ENCODE results near the gene PCDHGB5. TPM values are rescaled to one million over a fixed set of nuclear protein-coding genes. Genes with fewer than 3 reads are reported as not detected.

The PCDHGB5 gene
- polyA plus RNA-seq, 1 experiment: 12.5 TPM

DNA sequence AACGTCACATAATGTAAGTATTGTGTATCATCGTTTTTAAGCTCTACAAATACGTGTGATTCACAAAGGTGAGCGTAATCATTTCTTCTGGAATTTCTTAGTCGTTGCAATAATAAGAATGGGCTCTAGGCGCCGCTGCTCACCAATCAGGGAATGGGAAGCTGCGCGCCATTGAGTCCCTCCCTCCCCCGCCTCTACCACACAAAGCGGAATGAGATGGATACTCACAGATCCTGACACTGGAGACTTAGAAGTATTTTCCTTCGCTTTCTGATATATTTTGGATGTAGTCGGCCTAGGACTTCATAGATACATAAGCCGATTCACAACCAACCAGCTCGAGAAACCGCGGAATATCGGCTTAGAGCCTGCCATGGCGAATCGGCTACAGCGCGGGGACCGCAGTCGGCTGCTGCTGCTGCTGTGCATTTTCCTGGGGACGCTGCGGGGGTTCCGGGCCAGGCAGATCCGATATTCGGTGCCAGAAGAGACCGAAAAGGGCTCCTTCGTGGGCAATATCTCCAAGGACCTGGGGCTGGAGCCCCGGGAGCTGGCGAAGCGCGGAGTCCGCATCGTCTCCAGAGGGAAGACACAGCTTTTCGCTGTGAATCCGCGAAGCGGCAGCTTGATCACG is 23.2 kb downstream of the PCDHGB5 start, which contains the start of gene PCDHGA11:
Gene PCDHGA11 (plus strand): TSS at position 197 of the 634 bp plus-strand sequence. CDS start 177 bp downstream, at position 374.
- H3K4me3 ChIP-seq (ENCODE audit: low read depth, low read length): peak within 1 kb of the TSS; percentile 50
- TF ChIP-seq, protein P1, sequence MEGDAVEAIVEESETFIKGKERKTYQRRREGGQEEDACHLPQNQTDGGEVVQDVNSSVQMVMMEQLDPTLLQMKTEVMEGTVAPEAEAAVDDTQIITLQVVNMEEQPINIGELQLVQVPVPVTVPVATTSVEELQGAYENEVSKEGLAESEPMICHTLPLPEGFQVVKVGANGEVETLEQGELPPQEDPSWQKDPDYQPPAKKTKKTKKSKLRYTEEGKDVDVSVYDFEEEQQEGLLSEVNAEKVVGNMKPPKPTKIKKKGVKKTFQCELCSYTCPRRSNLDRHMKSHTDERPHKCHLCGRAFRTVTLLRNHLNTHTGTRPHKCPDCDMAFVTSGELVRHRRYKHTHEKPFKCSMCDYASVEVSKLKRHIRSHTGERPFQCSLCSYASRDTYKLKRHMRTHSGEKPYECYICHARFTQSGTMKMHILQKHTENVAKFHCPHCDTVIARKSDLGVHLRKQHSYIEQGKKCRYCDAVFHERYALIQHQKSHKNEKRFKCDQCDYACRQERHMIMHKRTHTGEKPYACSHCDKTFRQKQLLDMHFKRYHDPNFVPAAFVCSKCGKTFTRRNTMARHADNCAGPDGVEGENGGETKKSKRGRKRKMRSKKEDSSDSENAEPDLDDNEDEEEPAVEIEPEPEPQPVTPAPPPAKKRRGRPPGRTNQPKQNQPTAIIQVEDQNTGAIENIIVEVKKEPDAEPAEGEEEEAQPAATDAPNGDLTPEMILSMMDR (IDR thresholded peaks at IDR 0.05; ENCODE audit: low read depth, low read length): peak; percentile 54
- peaks cover 60% of the 10 kb centered on the region for H3K9me3 ChIP-seq (ENCODE audit: control insufficient read depth, insufficient read depth, low read length)
- ChIA-PET CTCF (interaction anchor here (0.7 to 7.6 kb wide), 13 partner anchors 9 to 146 kb away, joined by 3 to 106 read pairs (median 5); partner anchors contain the start of genes PCDHGA10, PCDHGA12, PCDHGB3 and PCDHGC3), POLR2A (interaction anchor here (1.0 kb wide), 1 partner anchor 54 kb away, joined by 4 read pairs; no protein-coding TSS in a partner anchor)
- no peaks in the 10 kb centered on the region for H3K27me3 ChIP-seq (ENCODE audit: control insufficient read depth, insufficient read depth, low read length)
- H3K27ac ChIP-seq (ENCODE audit: low read depth, low read length): peak within 1 kb of the TSS; percentile 39
- no peak for DNase-seq (ENCODE audit: low read depth, low spot score)

- no peak for DNase-seq (ENCODE audit: low read depth, low spot score)
- TF ChIP-seq, protein P1 (IDR thresholded peaks at IDR 0.05; ENCODE audit: low read depth, low read length): no peak
- Histone ChIP-seq H3K27me3 (ENCODE audit: control insufficient read depth, insufficient read depth, low read length) (no peaks in the 10 kb centered on the region), H3K27ac (ENCODE audit: low read depth, low read length) (no peak overlapping the region), H3K4me3 (ENCODE audit: low read depth, low read length) (peak overlapping the region; percentile 50), H3K9me3 (ENCODE audit: control insufficient read depth, insufficient read depth, low read length) (peaks cover 65% of the 10 kb centered on the region)
- CTCF ChIA-PET: interaction anchor here (0.7 to 7.6 kb wide), 12 partner anchors 9 to 146 kb away, joined by 3 to 106 read pairs (median 5); partner anchors contain the start of genes PCDHGA10, PCDHGA12, PCDHGB3 and PCDHGC3
- POLR2A ChIA-PET: interaction anchor here (1.0 kb wide), 1 partner anchor 54 kb away, joined by 4 read pairs; no protein-coding TSS in a partner anchor
Measured at GRCh38 chr5:141421489-141421855, 23.7 kb downstream of the PCDHGB5 start.

DNA sequence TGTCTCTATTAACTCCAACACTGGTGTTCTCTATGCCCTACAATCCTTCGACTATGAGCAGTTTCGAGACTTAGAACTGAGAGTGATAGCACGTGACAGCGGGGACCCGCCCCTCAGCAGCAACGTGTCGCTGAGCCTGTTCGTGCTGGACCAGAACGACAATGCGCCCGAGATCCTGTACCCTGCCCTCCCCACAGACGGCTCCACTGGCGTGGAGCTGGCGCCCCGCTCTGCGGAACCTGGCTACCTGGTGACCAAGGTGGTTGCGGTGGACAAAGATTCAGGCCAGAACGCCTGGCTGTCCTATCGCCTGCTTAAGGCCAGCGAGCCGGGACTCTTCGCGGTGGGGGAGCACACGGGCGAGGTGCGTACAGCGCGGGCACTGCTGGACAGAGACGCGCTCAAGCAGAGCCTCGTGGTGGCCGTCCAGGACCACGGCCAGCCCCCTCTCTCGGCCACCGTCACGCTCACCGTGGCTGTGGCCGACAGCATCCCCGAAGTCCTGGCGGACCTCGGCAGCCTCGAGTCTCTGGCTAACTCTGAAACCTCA is 25.1 kb downstream of the PCDHGB5 start:
- no peak overlapping the region for H3K4me3 ChIP-seq (ENCODE audit: low read depth, low read length)
- ChIA-PET POLR2A (no interaction called here), CTCF (interaction anchor here (2.1 to 7.6 kb wide), 3 partner anchors 135 to 145 kb away, joined by 5 to 106 read pairs (median 16); no protein-coding TSS in a partner anchor)
- H3K27me3 ChIP-seq (ENCODE audit: control insufficient read depth, insufficient read depth, low read length): no peaks in the 10 kb centered on the region
- peaks cover 71% of the 10 kb centered on the region for H3K9me3 ChIP-seq (ENCODE audit: control insufficient read depth, insufficient read depth, low read length)
- no peak for DNase-seq (ENCODE audit: low read depth, low spot score)
- no peak overlapping the region for H3K27ac ChIP-seq (ENCODE audit: low read depth, low read length)
- TF ChIP-seq, protein P1 (IDR thresholded peaks at IDR 0.05; ENCODE audit: low read depth, low read length): no peak

DNA sequence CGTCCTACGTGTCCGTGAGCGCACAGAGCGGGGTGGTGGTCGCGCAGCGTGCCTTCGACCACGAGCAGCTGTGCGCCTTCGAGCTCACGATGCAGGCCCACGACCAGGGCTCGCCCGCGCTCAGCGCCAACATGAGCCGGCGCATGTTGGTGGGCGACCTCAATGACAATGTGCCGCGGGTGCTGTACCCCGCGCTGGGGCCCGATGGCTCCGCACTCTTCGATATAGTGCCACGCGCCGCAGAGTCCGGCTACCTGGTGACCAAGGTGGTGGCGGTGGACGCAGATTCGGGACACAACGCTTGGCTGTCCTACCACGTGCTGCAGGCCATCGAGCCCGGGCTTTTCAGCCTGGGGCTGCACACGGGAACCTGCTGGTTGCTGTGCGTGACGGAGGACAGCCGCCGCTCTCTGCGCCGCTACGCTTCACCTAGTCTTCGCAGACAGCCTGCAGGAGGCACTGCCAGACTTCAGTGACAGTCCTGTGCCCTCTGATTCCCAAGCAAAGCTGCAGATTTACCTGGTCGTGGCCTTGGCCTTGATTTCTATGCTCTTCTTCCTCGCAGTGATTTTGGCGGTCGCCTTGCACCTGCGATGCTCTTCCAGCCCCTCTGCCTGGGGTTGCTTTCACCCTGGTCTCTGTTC is 30.2 kb downstream of the PCDHGB5 start:
- Histone ChIP-seq H3K27ac (ENCODE audit: low read depth, low read length) (no peak overlapping the region), H3K9me3 (ENCODE audit: control insufficient read depth, insufficient read depth, low read length) (peaks cover 65% of the 10 kb centered on the region), H3K4me3 (ENCODE audit: low read depth, low read length) (no peak overlapping the region), H3K27me3 (ENCODE audit: control insufficient read depth, insufficient read depth, low read length) (no peaks in the 10 kb centered on the region)
- CTCF ChIA-PET: interaction anchor here (1.4 to 7.2 kb wide), 2 partner anchors 131 to 136 kb away, joined by 7 to 94 read pairs; no protein-coding TSS in a partner anchor
- TF ChIP-seq, protein P1 (IDR thresholded peaks at IDR 0.05; ENCODE audit: low read depth, low read length): no peak
- DNase-seq (ENCODE audit: low read depth, low spot score): no peak
- POLR2A ChIA-PET: no interaction called here
